Mucosa of rectum (tissue), 2 donors: ENCODE results near the gene ATXN2.
A peak's percentile ranks its signal among the peaks of the same experiment; 100 is the strongest.

Source experiments
- H3K27ac ChIP-seq, 2 donors: one replicate each; pipeline ENCODE4 v1.7.0; 2013; ENCODE audit warnings: inconsistent platforms in 2 of 2, low read depth in 2 of 2, low read length in 2 of 2
- H3K27me3 ChIP-seq, 2 donors: one replicate each; pipeline ENCODE4 v1.7.0; 2013; ENCODE audit warnings: low read length in 2 of 2; ENCODE audit not compliant: control insufficient read depth in 2 of 2, insufficient read depth in 2 of 2
- H3K36me3 ChIP-seq, 2 donors: one replicate each; pipeline ENCODE4 v1.7.0; 2013; ENCODE audit warnings: low read length in 2 of 2; ENCODE audit not compliant: control insufficient read depth in 2 of 2, insufficient read depth in 2 of 2
- H3K4me1 ChIP-seq, 2 donors: one replicate each; pipeline ENCODE4 v1.7.0; 2013; ENCODE audit warnings: low read length in 2 of 2, mild to moderate bottlenecking in 1 of 2; ENCODE audit not compliant: control insufficient read depth in 2 of 2, insufficient read depth in 2 of 2
- H3K4me3 ChIP-seq, 2 donors: one replicate each; pipeline ENCODE4 v1.7.0; 2013; ENCODE audit warnings: low read length in 2 of 2
- H3K9ac ChIP-seq, 2 donors: one replicate each; pipeline ENCODE4 v1.7.0; 2013; ENCODE audit warnings: low read length in 2 of 2, low read depth in 1 of 2, mild to moderate bottlenecking in 1 of 2
- H3K9me3 ChIP-seq, 2 donors: one replicate each; pipeline ENCODE4 v1.7.0; 2013; ENCODE audit warnings: low read length in 2 of 2; ENCODE audit not compliant: control insufficient read depth in 2 of 2
- donor health status: healthy.
- donor health status: Normal muscosa, but diverticular disease.

Gene ATXN2

GRCh38 chr12:111412007-111412829 lies 186.9 kb downstream of the ATXN2 start:
- Histone ChIP-seq H3K27ac (peak overlapping the region; percentile 29 to 43), H3K27me3 (no peaks in the 10 kb centered on the region), H3K36me3 (no peaks in the 10 kb centered on the region), H3K4me1 (peaks cover 34 to 39% of the 10 kb centered on the region in 2 donors), H3K9ac (no peak overlapping the region), H3K9me3 (no peaks in the 10 kb centered on the region), H3K4me3 (no peak overlapping the region)

- Histone ChIP-seq H3K36me3 (no peaks in the 10 kb centered on the region), H3K9me3 (no peaks in the 10 kb centered on the region), H3K4me1 (peaks cover 43 to 48% of the 10 kb centered on the region in 2 donors), H3K9ac (no peak overlapping the region), H3K27me3 (no peaks in the 10 kb centered on the region), H3K27ac (peak overlapping the region in 1 of 2 donors; percentile 29), H3K4me3 (no peak overlapping the region)
Measured at GRCh38 chr12:111411185-111411764, 187.8 kb downstream of the ATXN2 start.

GRCh38 chr12:111410431-111411184 lies 188.5 kb downstream of the ATXN2 start:
- peak overlapping the region in 1 of 2 donors; percentile 24 for H3K9ac ChIP-seq
- no peaks in the 10 kb centered on the region for H3K27me3 ChIP-seq
- H3K9me3 ChIP-seq: no peaks in the 10 kb centered on the region
- H3K36me3 ChIP-seq: no peaks in the 10 kb centered on the region
- peaks cover 44 to 48% of the 10 kb centered on the region in 2 donors for H3K4me1 ChIP-seq
- peak overlapping the region; percentile 41 to 65 for H3K27ac ChIP-seq
- H3K4me3 ChIP-seq: peak overlapping the region in 1 of 2 donors; percentile 9

- H3K27me3 ChIP-seq: no peaks in the 10 kb centered on the region
- no peaks in the 10 kb centered on the region for H3K36me3 ChIP-seq
- H3K4me3 ChIP-seq: peak overlapping the region in 1 of 2 donors; percentile 42
- no peaks in the 10 kb centered on the region for H3K9me3 ChIP-seq
- H3K27ac ChIP-seq: peak overlapping the region; percentile 41 to 65
- peaks cover 44 to 55% of the 10 kb centered on the region in 2 donors for H3K4me1 ChIP-seq
- peak overlapping the region; percentile 24 to 44 for H3K9ac ChIP-seq
Measured at GRCh38 chr12:111409780-111410430, 189.2 kb downstream of the ATXN2 start.

- no peaks in the 10 kb centered on the region for H3K27me3 ChIP-seq
- peak overlapping the region in 1 of 2 donors; percentile 24 for H3K9ac ChIP-seq
- no peaks in the 10 kb centered on the region for H3K36me3 ChIP-seq
- H3K9me3 ChIP-seq: no peaks in the 10 kb centered on the region
- H3K4me3 ChIP-seq: peak overlapping the region in 1 of 2 donors; percentile 42
- peak overlapping the region; percentile 41 to 65 for H3K27ac ChIP-seq
- peaks cover 48 to 59% of the 10 kb centered on the region in 2 donors for H3K4me1 ChIP-seq
Measured at GRCh38 chr12:111409403-111409779, 189.7 kb downstream of the ATXN2 start.

GRCh38 chr12:111408686-111409402 lies 190.3 kb downstream of the ATXN2 start:
- Histone ChIP-seq H3K4me1 (peaks cover 49 to 64% of the 10 kb centered on the region in 2 donors), H3K27ac (peak overlapping the region; percentile 41 to 87)

GRCh38 chr12:111408116-111408440 lies 191.0 kb downstream of the ATXN2 start:
- peak overlapping the region in 1 of 2 donors; percentile 87 for H3K27ac ChIP-seq
- H3K9ac ChIP-seq: no peak overlapping the region
- no peaks in the 10 kb centered on the region for H3K9me3 ChIP-seq
- H3K27me3 ChIP-seq: no peaks in the 10 kb centered on the region
- H3K4me1 ChIP-seq: peaks cover 47 to 61% of the 10 kb centered on the region in 2 donors
- no peaks in the 10 kb centered on the region for H3K36me3 ChIP-seq
- H3K4me3 ChIP-seq: peak overlapping the region in 1 of 2 donors; percentile 80

More at GRCh38 chr12:111408686-111409402, 190.3 kb downstream of the ATXN2 start:
- H3K36me3 ChIP-seq: no peaks in the 10 kb centered on the region
- peak overlapping the region in 1 of 2 donors; percentile 24 for H3K9ac ChIP-seq
- H3K27me3 ChIP-seq: no peaks in the 10 kb centered on the region
- no peaks in the 10 kb centered on the region for H3K9me3 ChIP-seq
- peak overlapping the region in 1 of 2 donors; percentile 42 for H3K4me3 ChIP-seq

GRCh38 chr12:111407377-111408115 lies 191.6 kb downstream of the ATXN2 start:
- Histone ChIP-seq H3K4me1 (peaks cover 50 to 63% of the 10 kb centered on the region in 2 donors), H3K9ac (peak overlapping the region; percentile 81 to 82), H3K36me3 (no peaks in the 10 kb centered on the region), H3K4me3 (peak overlapping the region; percentile 71 to 80), H3K27me3 (no peaks in the 10 kb centered on the region), H3K9me3 (no peaks in the 10 kb centered on the region), H3K27ac (peak overlapping the region; percentile 65 to 87)
